DND-41 (cell line): Measurements from ENCODE around the gene APBB2.

Experiments
- ATAC-seq: fragments of 200-7000 bp; cut with Tn5 transposase; 3 replicates; pipeline ENCODE4 v1.9.1; 2021; ENCODE audit warnings: low read depth; ENCODE audit not compliant: insufficient read depth
- DNase-seq: peaks from one replicate; pipeline ENCODE4 v3.0.0-alpha.2; 2020
- H2AFZ ChIP-seq: 2 replicates; pipeline ENCODE4 v1.6.0; 2012; ENCODE audit warnings: low read depth, low read length
- H3K27ac ChIP-seq: 2 replicates; pipeline ENCODE4 v1.5.1; 2012; ENCODE audit warnings: low read length, inconsistent platforms
- H3K27me3 ChIP-seq: fragments of 200-600 bp; sonication (generic); 2 replicates; pipeline ENCODE4 v1.6.0; 2012; ENCODE audit warnings: low read length, mild to moderate bottlenecking, inconsistent platforms; ENCODE audit not compliant: insufficient read depth, poor library complexity
- H3K36me3 ChIP-seq: 2 replicates; pipeline ENCODE4 v1.5.1; 2012; ENCODE audit warnings: low read length, inconsistent platforms; ENCODE audit not compliant: insufficient read depth
- H3K4me1 ChIP-seq: 2 replicates; pipeline ENCODE4 v1.5.1; 2012; ENCODE audit warnings: mild to moderate bottlenecking, low read length; ENCODE audit not compliant: insufficient read depth
- H3K4me2 ChIP-seq: 2 replicates; pipeline ENCODE4 v1.6.0; 2012; ENCODE audit warnings: mild to moderate bottlenecking, moderate library complexity, low read length, inconsistent platforms; ENCODE audit not compliant: insufficient read depth
- H3K4me3 ChIP-seq, 2 experiments: fragments of 200-600 bp in 1 of 2; shearing (Covaris generic) in 1 of 2; 2 replicates each; pipeline ENCODE4 v1.5.1; 2012 to 2016; ENCODE audit warnings: inconsistent platforms in 2 of 2, low read length in 2 of 2, mild to moderate bottlenecking in 2 of 2, low read depth in 1 of 2, moderate library complexity in 1 of 2
- H3K79me2 ChIP-seq: 2 replicates; pipeline ENCODE4 v1.6.0; 2012; ENCODE audit warnings: low read length, inconsistent platforms; ENCODE audit not compliant: insufficient read depth
- H3K9ac ChIP-seq: 2 replicates; pipeline ENCODE4 v1.6.0; 2012; ENCODE audit warnings: low read depth, mild to moderate bottlenecking, inconsistent platforms, low read length, moderate library complexity
- H3K9me3 ChIP-seq: 2 replicates; pipeline ENCODE4 v1.5.1; 2012; ENCODE audit warnings: low read length, moderate library complexity, mild to moderate bottlenecking, inconsistent platforms; ENCODE audit not compliant: insufficient read depth, severe bottlenecking
- H4K20me1 ChIP-seq: 2 replicates; pipeline ENCODE4 v1.6.0; 2012; ENCODE audit warnings: low read length; ENCODE audit not compliant: insufficient read depth
- EZH2 ChIP-seq: IDR thresholded peaks from 3 replicates; pipeline ENCODE4 v1.6.1; 2012; ENCODE audit warnings: borderline replicate concordance, low read depth, mild to moderate bottlenecking, moderate library complexity, low read length, inconsistent platforms; ENCODE audit not compliant: severe bottlenecking
- TF ChIP-seq, protein P1 (sequence below): IDR thresholded peaks from 2 replicates; pipeline ENCODE4 v1.5.1; 2012; ENCODE audit warnings: borderline replicate concordance, low read length, moderate library complexity, mild to moderate bottlenecking; ENCODE audit not compliant: poor library complexity, severe bottlenecking; ENCODE audit errors: extremely low read depth

The APBB2 gene

DNA sequence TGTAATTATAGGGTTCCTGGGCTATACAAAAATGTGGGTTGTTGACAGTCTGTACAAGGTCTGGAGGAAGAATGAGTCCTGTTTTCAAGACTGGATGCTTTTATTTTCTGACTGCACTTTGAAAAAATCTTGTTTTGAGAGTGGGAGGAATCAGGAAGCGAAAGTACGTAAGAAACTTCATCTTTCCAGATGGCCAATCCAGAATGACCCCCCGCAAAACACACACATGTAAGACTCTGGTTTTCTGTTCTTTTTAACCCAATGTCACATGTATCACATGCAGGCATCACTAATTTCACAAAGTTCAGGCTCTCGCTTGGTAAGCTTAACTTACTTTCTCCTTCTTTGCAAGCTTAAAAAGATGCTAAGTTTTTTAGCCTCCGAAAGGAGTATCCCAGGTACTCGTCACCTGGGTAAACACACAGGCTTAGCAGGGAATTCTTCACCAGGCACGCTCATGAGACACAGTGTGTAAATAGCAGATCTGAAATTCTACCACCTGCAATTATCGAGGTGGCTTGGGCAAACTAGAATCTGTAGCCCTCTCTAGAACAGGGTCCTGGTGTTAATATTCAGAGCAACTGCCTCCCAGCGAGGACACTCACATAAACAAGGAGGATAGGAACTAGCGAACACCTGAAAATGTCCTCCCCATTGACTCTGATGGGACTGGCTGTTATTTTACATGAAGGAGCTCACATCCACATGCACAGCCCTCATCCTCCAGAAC is 373.9 kb downstream of the APBB2 start:
- no peak for DNase-seq
- Histone ChIP-seq H3K27ac (no peak overlapping the region), H3K4me2 (no peak overlapping the region)

DNA sequence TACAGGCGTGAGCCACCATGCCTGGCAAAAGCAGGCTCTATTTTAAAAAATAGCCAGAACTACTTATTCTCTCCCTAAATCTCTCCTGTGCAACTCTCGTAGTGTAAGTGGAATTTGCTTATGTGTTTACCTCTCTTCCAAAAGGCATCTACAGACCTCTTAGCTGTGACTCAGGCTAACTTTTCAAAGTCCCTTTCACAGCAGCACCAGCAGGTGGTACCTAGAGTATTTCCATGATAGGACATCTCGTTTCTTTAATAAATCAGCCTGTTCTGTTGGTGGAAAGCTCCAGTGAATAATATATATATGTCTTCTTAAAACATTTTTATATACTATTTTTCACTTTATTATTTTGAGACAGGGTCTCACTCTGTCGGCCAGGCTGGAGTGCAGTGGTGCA is 375.6 kb downstream of the APBB2 start:
- H3K79me2 ChIP-seq: no peaks in the 10 kb centered on the region
- no peak overlapping the region for H3K4me3 ChIP-seq
- no peaks in the 10 kb centered on the region for H3K27me3 ChIP-seq
- H3K9me3 ChIP-seq: no peaks in the 10 kb centered on the region
- H3K4me2 ChIP-seq: no peak overlapping the region
- no peak overlapping the region for H3K9ac ChIP-seq
- no peak overlapping the region for H2AFZ ChIP-seq
- no peaks in the 10 kb centered on the region for H3K36me3 ChIP-seq
- H3K27ac ChIP-seq: no peak overlapping the region
- no peaks in the 10 kb centered on the region for H4K20me1 ChIP-seq
- TF ChIP-seq, protein P1, sequence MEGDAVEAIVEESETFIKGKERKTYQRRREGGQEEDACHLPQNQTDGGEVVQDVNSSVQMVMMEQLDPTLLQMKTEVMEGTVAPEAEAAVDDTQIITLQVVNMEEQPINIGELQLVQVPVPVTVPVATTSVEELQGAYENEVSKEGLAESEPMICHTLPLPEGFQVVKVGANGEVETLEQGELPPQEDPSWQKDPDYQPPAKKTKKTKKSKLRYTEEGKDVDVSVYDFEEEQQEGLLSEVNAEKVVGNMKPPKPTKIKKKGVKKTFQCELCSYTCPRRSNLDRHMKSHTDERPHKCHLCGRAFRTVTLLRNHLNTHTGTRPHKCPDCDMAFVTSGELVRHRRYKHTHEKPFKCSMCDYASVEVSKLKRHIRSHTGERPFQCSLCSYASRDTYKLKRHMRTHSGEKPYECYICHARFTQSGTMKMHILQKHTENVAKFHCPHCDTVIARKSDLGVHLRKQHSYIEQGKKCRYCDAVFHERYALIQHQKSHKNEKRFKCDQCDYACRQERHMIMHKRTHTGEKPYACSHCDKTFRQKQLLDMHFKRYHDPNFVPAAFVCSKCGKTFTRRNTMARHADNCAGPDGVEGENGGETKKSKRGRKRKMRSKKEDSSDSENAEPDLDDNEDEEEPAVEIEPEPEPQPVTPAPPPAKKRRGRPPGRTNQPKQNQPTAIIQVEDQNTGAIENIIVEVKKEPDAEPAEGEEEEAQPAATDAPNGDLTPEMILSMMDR: no peak
- no peak for TF ChIP-seq EZH2
- ATAC-seq: no peak
- no peak for DNase-seq
- H3K4me1 ChIP-seq: no peaks in the 10 kb centered on the region

More for the DNA sequence above, 373.9 kb downstream of the APBB2 start:
- no peaks in the 10 kb centered on the region for H3K79me2 ChIP-seq
- H3K36me3 ChIP-seq: no peaks in the 10 kb centered on the region
- TF ChIP-seq EZH2: no peak
- TF ChIP-seq, protein P1: no peak
- no peak overlapping the region for H3K4me3 ChIP-seq
- H3K4me1 ChIP-seq: no peaks in the 10 kb centered on the region
- no peaks in the 10 kb centered on the region for H3K27me3 ChIP-seq
- H2AFZ ChIP-seq: no peak overlapping the region
- no peaks in the 10 kb centered on the region for H4K20me1 ChIP-seq
- no peaks in the 10 kb centered on the region for H3K9me3 ChIP-seq
- no peak for ATAC-seq
- no peak overlapping the region for H3K9ac ChIP-seq

DNA sequence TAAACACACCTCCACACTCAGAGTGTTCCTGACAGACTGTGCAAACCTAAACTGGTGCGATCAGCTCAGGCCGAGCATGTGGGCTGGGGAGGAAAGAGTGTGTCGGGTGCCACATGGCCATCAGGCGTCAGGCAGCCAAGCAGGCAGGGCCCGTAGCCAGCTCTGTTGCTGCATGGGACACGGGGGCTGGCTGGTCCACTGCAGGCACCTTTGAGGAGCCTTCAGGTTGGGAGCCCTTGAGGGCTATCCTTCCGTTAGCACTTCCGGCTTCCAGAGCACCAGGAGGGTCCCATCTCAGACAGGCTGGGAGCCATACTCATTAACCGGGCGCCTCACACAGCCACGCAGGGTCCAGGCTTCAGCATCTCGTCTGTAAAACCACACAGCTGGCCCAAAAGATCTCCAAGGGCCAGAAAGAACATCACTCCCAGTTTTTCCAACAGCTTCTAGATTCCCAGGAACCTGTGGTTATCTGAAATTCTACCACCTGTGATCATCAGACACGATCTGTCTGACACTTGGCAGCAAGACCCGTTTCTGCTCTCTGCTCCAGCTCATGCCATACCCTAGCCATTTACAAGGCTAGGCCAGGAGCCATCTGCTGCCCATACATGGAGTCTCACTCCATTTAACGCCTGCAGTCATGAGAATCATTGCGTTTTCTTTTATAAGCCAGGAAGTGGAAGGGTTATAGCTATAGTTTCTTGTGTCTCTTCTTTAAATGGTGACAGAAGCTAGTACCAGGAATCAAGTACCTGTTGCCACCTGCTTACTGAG is 377.1 kb downstream of the APBB2 start:
- Histone ChIP-seq H3K4me1 (no peaks in the 10 kb centered on the region), H3K27ac (no peak overlapping the region), H3K36me3 (no peaks in the 10 kb centered on the region), H3K9me3 (no peaks in the 10 kb centered on the region), H3K4me2 (no peak overlapping the region), H3K4me3 (no peak overlapping the region), H3K9ac (no peak overlapping the region), H4K20me1 (no peaks in the 10 kb centered on the region), H3K27me3 (no peaks in the 10 kb centered on the region), H2AFZ (no peak overlapping the region), H3K79me2 (no peaks in the 10 kb centered on the region)
- ATAC-seq (no peak), DNase-seq (no peak)
- TF ChIP-seq, protein P1: no peak
- no peak for TF ChIP-seq EZH2
